H9 (cell line): Measurements from ENCODE around the gene HTRA3. TPM values are rescaled to one million over a fixed set of nuclear protein-coding genes. Genes with fewer than 3 reads are reported as not detected.

Experiments
- DNase-seq: peaks from one replicate; pipeline ENCODE4 v3.0.0-alpha.2; 2017
- H2AFZ ChIP-seq: one replicate; pipeline ENCODE4 v1.6.1; 2013; ENCODE audit warnings: mild to moderate bottlenecking, low read length, control low read depth, moderate library complexity
- H2AK5ac ChIP-seq: 2 replicates; pipeline ENCODE4 v1.6.1; 2013; ENCODE audit warnings: low read length, control low read depth, mixed read lengths; ENCODE audit not compliant: insufficient read length
- H2BK120ac ChIP-seq: one replicate; pipeline ENCODE4 v1.6.1; 2013; ENCODE audit warnings: low read depth, mild to moderate bottlenecking, low read length, control low read depth, inconsistent platforms; ENCODE audit not compliant: poor library complexity, severe bottlenecking
- H2BK12ac ChIP-seq: 2 replicates; pipeline ENCODE4 v1.6.1; 2013; ENCODE audit warnings: low read length, control low read depth, mixed read lengths, low read depth; ENCODE audit not compliant: insufficient read length
- H2BK15ac ChIP-seq: 2 replicates; pipeline ENCODE4 v1.6.1; 2013; ENCODE audit warnings: low read depth, low read length, control low read depth
- H2BK20ac ChIP-seq: one replicate; pipeline ENCODE4 v1.6.1; 2013; ENCODE audit warnings: low read depth, mild to moderate bottlenecking, low read length, control low read depth, inconsistent platforms; ENCODE audit not compliant: poor library complexity, severe bottlenecking
- H2BK5ac ChIP-seq: 2 replicates; pipeline ENCODE4 v1.6.1; 2013; ENCODE audit warnings: low read length, control low read depth, mixed read lengths; ENCODE audit not compliant: insufficient read length
- H3K14ac ChIP-seq: 2 replicates; pipeline ENCODE4 v1.6.1; 2013; ENCODE audit warnings: low read length, control low read depth; ENCODE audit not compliant: insufficient read depth
- H3K18ac ChIP-seq: 2 replicates; pipeline ENCODE4 v1.6.1; 2013; ENCODE audit warnings: low read depth, mild to moderate bottlenecking, mixed read lengths, low read length, control low read depth; ENCODE audit not compliant: insufficient read length
- H3K23ac ChIP-seq: 2 replicates; pipeline ENCODE4 v1.6.1; 2013; ENCODE audit warnings: low read length, control low read depth, mixed read lengths, low read depth; ENCODE audit not compliant: insufficient read length
- H3K23me2 ChIP-seq: 2 replicates; pipeline ENCODE4 v1.6.1; 2013; ENCODE audit warnings: low read depth, mild to moderate bottlenecking, mixed read lengths, low read length, control low read depth; ENCODE audit not compliant: insufficient read length, poor library complexity, severe bottlenecking
- H3K27ac ChIP-seq: 2 replicates; pipeline ENCODE4 v1.5.1; 2013; ENCODE audit warnings: low read length, control low read depth, mixed read lengths, low read depth; ENCODE audit not compliant: insufficient read length
- H3K27me3 ChIP-seq: 2 replicates; pipeline ENCODE4 v1.6.1; 2013; ENCODE audit warnings: low read length, control low read depth, inconsistent platforms; ENCODE audit not compliant: insufficient read depth
- H3K4ac ChIP-seq: 2 replicates; pipeline ENCODE4 v1.6.1; 2013; ENCODE audit warnings: low read depth, mild to moderate bottlenecking, control low read depth, inconsistent platforms, low read length, moderate library complexity
- H3K4me1 ChIP-seq: 2 replicates; pipeline ENCODE4 v1.6.1; 2013; ENCODE audit warnings: low read length, control low read depth, inconsistent platforms; ENCODE audit not compliant: insufficient read depth
- H3K4me2 ChIP-seq: 2 replicates; pipeline ENCODE4 v1.6.1; 2013; ENCODE audit warnings: low read length, control low read depth, mixed read lengths; ENCODE audit not compliant: insufficient read length, insufficient read depth
- H3K56ac ChIP-seq: 2 replicates; pipeline ENCODE4 v1.6.1; 2013; ENCODE audit warnings: low read depth, mild to moderate bottlenecking, mixed read lengths, low read length, control low read depth; ENCODE audit not compliant: insufficient read length
- H3K79me1 ChIP-seq: 2 replicates; pipeline ENCODE4 v1.6.1; 2013; ENCODE audit warnings: low read depth, mild to moderate bottlenecking, moderate library complexity, low read length, control low read depth, inconsistent platforms; ENCODE audit not compliant: insufficient read depth, poor library complexity, severe bottlenecking
- H3K79me2 ChIP-seq: 2 replicates; pipeline ENCODE4 v1.6.1; 2013; ENCODE audit warnings: low read length, control low read depth, inconsistent platforms; ENCODE audit not compliant: insufficient read depth
- H3K9ac ChIP-seq: 2 replicates; pipeline ENCODE4 v1.6.1; 2013; ENCODE audit warnings: low read length, control low read depth, mixed read lengths; ENCODE audit not compliant: insufficient read length; ENCODE audit errors: extremely low read depth
- H3K9me3 ChIP-seq: one replicate; pipeline ENCODE4 v1.6.1; 2013; ENCODE audit warnings: low read depth, low read length, inconsistent platforms; ENCODE audit not compliant: control insufficient read depth
- H3T11ph ChIP-seq: one replicate; pipeline ENCODE4 v1.6.1; 2013; ENCODE audit warnings: mild to moderate bottlenecking, low read length, control low read depth, inconsistent platforms
- H4K20me1 ChIP-seq: one replicate; pipeline ENCODE4 v1.6.1; 2013; ENCODE audit not compliant: control insufficient read depth, insufficient read length, insufficient read depth
- H4K5ac ChIP-seq: 2 replicates; pipeline ENCODE4 v1.6.1; 2013; ENCODE audit warnings: low read depth, mild to moderate bottlenecking, mixed read lengths, low read length, control low read depth; ENCODE audit not compliant: insufficient read length
- H4K8ac ChIP-seq: replicated peaks from 2 replicates; pipeline ENCODE4 v1.6.1; 2013; ENCODE audit warnings: low read length, control low read depth, mixed read lengths, low read depth; ENCODE audit not compliant: insufficient read length
- H4K91ac ChIP-seq: 2 replicates; pipeline ENCODE4 v1.6.1; 2013; ENCODE audit warnings: low read depth, mild to moderate bottlenecking, moderate library complexity, mixed read lengths, low read length, control low read depth; ENCODE audit not compliant: insufficient read length
- H3K27ac Mint-ChIP-seq, 3 experiments: 2 replicates in 2 of 3; 3 replicates in 1 of 3; pipeline ENCODE4 v1.8.0; 2020 to 2021; ENCODE audit warnings: mixed read lengths in 3 of 3, mild to moderate bottlenecking in 1 of 3, moderate library complexity in 1 of 3
- H3K27me3 Mint-ChIP-seq: 2 replicates; pipeline ENCODE4 v1.8.0; 2021; ENCODE audit warnings: low read depth, mild to moderate bottlenecking, moderate library complexity, mixed read lengths
- H3K36me3 Mint-ChIP-seq, 3 experiments: 2 replicates in 2 of 3; 3 replicates in 1 of 3; pipeline ENCODE4 v1.8.0; 2020 to 2021; ENCODE audit warnings: low read depth in 3 of 3, mixed read lengths in 3 of 3; ENCODE audit not compliant: insufficient read depth in 1 of 3
- H3K4me1 Mint-ChIP-seq, 2 experiments: 2 replicates each; pipeline ENCODE4 v1.8.0; 2020; ENCODE audit warnings: mixed read lengths in 2 of 2
- H3K4me3 Mint-ChIP-seq, 2 experiments: 2 replicates in 1 of 2; 3 replicates in 1 of 2; pipeline ENCODE4 v1.8.0; 2020 to 2021; ENCODE audit warnings: mild to moderate bottlenecking in 2 of 2, mixed read lengths in 2 of 2, moderate library complexity in 1 of 2
- H3K9me3 Mint-ChIP-seq, 2 experiments: 2 replicates in 1 of 2; 3 replicates in 1 of 2; pipeline ENCODE4 v1.8.0; 2020; ENCODE audit warnings: mild to moderate bottlenecking in 2 of 2, mixed read lengths in 2 of 2, moderate library complexity in 1 of 2
- CTCF ChIP-seq: fragments of 200-600 bp; sonication (generic); conservative IDR thresholded peaks from 3 replicates; pipeline ENCODE4 v1.8.0; 2021; ENCODE audit warnings: antibody characterized with exemption, mild to moderate bottlenecking
- WGBS: extraction: QIAGEN DNeasy Blood & Tissue Kit; methylation state at CpG from one replicate; pipeline ENCODE4 v1.1.7; 2013; ENCODE audit warnings: missing lambda C conversion rate, low lambda C conversion rate, mixed read lengths; ENCODE audit not compliant: insufficient read length; ENCODE audit errors: extremely low coverage; 5-methylcytosine and 5-hydroxymethylcytosine counted together
- total RNA-seq: library from RNA; stranded (reverse); gene quantifications from 2 replicates; pipeline ENCODE4 v1.2.1, GENCODE V29; 2021

The HTRA3 gene
- total RNA-seq, 1 experiment from 2014 or later: 3.0 TPM

GRCh38 chr4:8248091-8248490 is 21.5 kb upstream of the HTRA3 start:
- Mint-ChIP-seq H3K9me3 (no peaks in the 10 kb centered on the region), H3K36me3 (no peaks in the 10 kb centered on the region; a peak in 1 of 7 replicates), H3K4me1 (0 out of 4 replicates have a peak, but pooled peaks cover 0 to 3% of the 10 kb centered on the region in 2 experiments), H3K27me3 (0 out of 2 replicates have a peak, but pooled peaks cover 1% of the 10 kb centered on the region), H3K27ac (no peak overlapping the region), H3K4me3 (no peak overlapping the region)
- no peak overlapping the region for H2BK12ac ChIP-seq
- no peak overlapping the region for H3K4me2 ChIP-seq
- H3K4ac ChIP-seq: no peak overlapping the region
- no peak overlapping the region for H4K5ac ChIP-seq
- no peak overlapping the region for H3K14ac ChIP-seq
- H3K79me1 ChIP-seq: no peaks in the 10 kb centered on the region
- H3K56ac ChIP-seq: no peak overlapping the region
- H3K79me2 ChIP-seq: no peaks in the 10 kb centered on the region
- H3K18ac ChIP-seq: no peak overlapping the region
- no peak overlapping the region for H4K8ac ChIP-seq
- no peak overlapping the region for H2BK5ac ChIP-seq
- no peak overlapping the region for H3T11ph ChIP-seq
- H2AK5ac ChIP-seq: no peak overlapping the region
- no peak overlapping the region for H2BK120ac ChIP-seq
- no peaks in the 10 kb centered on the region for H3K23me2 ChIP-seq
- no peak for TF ChIP-seq CTCF
- DNase-seq: no peak
- no peak overlapping the region for H3K23ac ChIP-seq
- no peak overlapping the region for H2BK15ac ChIP-seq
- H3K27me3 ChIP-seq: no peaks in the 10 kb centered on the region
- no peak overlapping the region for H2BK20ac ChIP-seq
- H3K9ac ChIP-seq: no peak overlapping the region
- H3K27ac ChIP-seq: no peak overlapping the region
- no peaks in the 10 kb centered on the region for H4K20me1 ChIP-seq
- H2AFZ ChIP-seq: no peak overlapping the region
- WGBS: no CpG with 5 or more reads among the region's 7 CpGs
- no peaks in the 10 kb centered on the region for H3K9me3 ChIP-seq
- H4K91ac ChIP-seq: no peak overlapping the region
- H3K4me1 ChIP-seq: no peaks in the 10 kb centered on the region
